CD8-positive, alpha-beta memory T cell (primary cell): ENCODE measurements around the gene MAGIX. TPM values are rescaled to one million over a fixed set of nuclear protein-coding genes. Genes with fewer than 3 reads are reported as not detected.

ENCODE experiments used
- CTCF ChIA-PET: fragments of 350-600 bp; sonication (Branson Sonifier 250); formaldehyde crosslinking; loops from one replicate; lab custom pipeline; 2021; ENCODE audit warnings: antibody characterized with exemption; lab: Charles Lee
- POLR2A ChIA-PET: fragments of 350-600 bp; sonication (Branson Sonifier 250); formaldehyde crosslinking; loops from one replicate; lab custom pipeline; 2021; ENCODE audit warnings: antibody characterized with exemption; lab: Charles Lee
- DNase-seq, 5 donors: peaks; one replicate each; pipeline versions ENCODE4 v3.0.0 to v3.0.0-alpha.2; 2020 to 2022; ENCODE audit warnings: mixed read lengths in 1 of 5
- H3K27ac ChIP-seq: one replicate; pipeline ENCODE4 v1.7.0; 2013; ENCODE audit warnings: low read depth, mild to moderate bottlenecking, low read length, moderate library complexity
- H3K27me3 ChIP-seq: 2 replicates; pipeline ENCODE4 v1.7.0; 2013; ENCODE audit warnings: low read length, mild to moderate bottlenecking; ENCODE audit not compliant: insufficient read depth, poor library complexity, severe bottlenecking
- H3K36me3 ChIP-seq: 2 replicates; pipeline ENCODE4 v1.7.0; 2013; ENCODE audit warnings: mild to moderate bottlenecking, low read length, moderate library complexity; ENCODE audit not compliant: insufficient read depth
- H3K4me1 ChIP-seq: 2 replicates; pipeline ENCODE4 v1.7.0; 2013; ENCODE audit warnings: mild to moderate bottlenecking, low read length, moderate library complexity; ENCODE audit not compliant: insufficient read depth
- H3K4me3 ChIP-seq: 2 replicates; pipeline ENCODE4 v1.7.0; 2013; ENCODE audit warnings: mild to moderate bottlenecking, low read length
- H3K9me3 ChIP-seq: 2 replicates; pipeline ENCODE4 v1.7.0; 2013; ENCODE audit warnings: mild to moderate bottlenecking, low read length
- H3K27ac Mint-ChIP-seq, 8 donors: one replicate each; pipeline ENCODE4 v1.8.0; 2020 to 2021; ENCODE audit warnings: mixed read lengths in 8 of 8, mild to moderate bottlenecking in 6 of 8, inconsistent platforms in 3 of 8, moderate library complexity in 3 of 8
- H3K27me3 Mint-ChIP-seq, 2 donors: one replicate each; pipeline ENCODE4 v1.8.0; 2020 to 2021; ENCODE audit warnings: mixed read lengths in 2 of 2, mild to moderate bottlenecking in 1 of 2, moderate library complexity in 1 of 2
- H3K36me3 Mint-ChIP-seq, 3 donors: one replicate each; pipeline ENCODE4 v1.8.0; 2020 to 2021; ENCODE audit warnings: mixed read lengths in 3 of 3, inconsistent platforms in 1 of 3, mild to moderate bottlenecking in 1 of 3
- H3K4me1 Mint-ChIP-seq, 3 donors: one replicate each; pipeline ENCODE4 v1.8.0; 2020 to 2021; ENCODE audit warnings: mixed read lengths in 3 of 3, inconsistent platforms in 1 of 3, mild to moderate bottlenecking in 1 of 3
- H3K4me3 Mint-ChIP-seq, 7 donors: one replicate each; pipeline ENCODE4 v1.8.0; 2020 to 2021; ENCODE audit warnings: mixed read lengths in 7 of 7, mild to moderate bottlenecking in 6 of 7, moderate library complexity in 4 of 7, inconsistent platforms in 2 of 7
- H3K9me3 Mint-ChIP-seq, 5 donors: one replicate each; pipeline ENCODE4 v1.8.0; 2020 to 2022; ENCODE audit warnings: mixed read lengths in 5 of 5, mild to moderate bottlenecking in 3 of 5, moderate library complexity in 2 of 5, inconsistent platforms in 1 of 5
- polyA plus RNA-seq: library from polyadenylated mRNA; unstranded; fragments of 300-500 nt; fragmentation: Illumina TruSeq; gene quantifications from one replicate; pipeline ENCODE4 v1.2.3, GENCODE V29; 2021
- total RNA-seq, 2 experiments: library from RNA; stranded (reverse); gene quantifications; one replicate each; pipeline ENCODE4 v1.2.3, GENCODE V29; 2021

Gene MAGIX
- total and polyA plus RNA-seq, 3 experiments from 2014 or later = 0.25 to 1.4 (median 1.4) TPM

- H3K27ac ChIP-seq = no peak overlapping the region
- H3K27ac Mint-ChIP-seq = peak overlapping the region in 1 of 8 donors; percentile 66
Observed at GRCh38 chrX:49204017-49204416, 41.5 kb downstream of the MAGIX start.

DNA sequence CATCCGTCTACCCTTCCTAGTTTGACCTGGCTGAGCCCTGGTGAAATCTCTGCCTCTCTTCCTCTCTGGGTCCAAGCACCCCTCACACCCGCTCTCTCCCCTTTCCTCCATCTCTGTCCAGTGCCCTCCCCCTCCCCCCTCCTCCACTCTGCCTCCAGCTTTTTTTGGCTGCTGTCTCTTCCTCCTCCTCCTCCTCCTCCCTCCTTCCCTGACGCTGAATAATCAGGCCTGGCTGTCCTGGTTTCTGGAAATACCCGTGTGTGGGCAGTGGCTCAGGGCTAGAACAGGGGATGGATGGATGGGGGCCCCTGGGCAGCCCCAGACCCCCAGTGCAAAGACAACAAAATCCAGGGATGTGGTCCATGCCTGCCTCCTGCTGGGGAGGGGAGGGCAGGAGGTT lies 42.2 kb downstream of the MAGIX start:
- Histone ChIP-seq H3K27ac (no peak overlapping the region), H3K36me3 (no peaks in the 10 kb centered on the region), H3K27me3 (no peaks in the 10 kb centered on the region), H3K4me1 (no peaks in the 10 kb centered on the region), H3K4me3 (no peak overlapping the region), H3K9me3 (no peaks in the 10 kb centered on the region)
- Mint-ChIP-seq H3K27me3 (peaks cover 0 to 5% of the 10 kb centered on the region in 2 donors), H3K4me1 (peaks cover 3 to 6% (median 3%) of the 10 kb centered on the region in 3 donors), H3K4me3 (no peak overlapping the region), H3K36me3 (no peaks in the 10 kb centered on the region), H3K9me3 (no peaks in the 10 kb centered on the region), H3K27ac (no peak overlapping the region)
- CTCF ChIA-PET = no interaction called here
- DNase-seq = no peak
- POLR2A ChIA-PET = no interaction called here

More at GRCh38 chrX:49204017-49204416, 41.5 kb downstream of the MAGIX start:
- no peaks in the 10 kb centered on the region for H3K36me3 ChIP-seq
- no peak overlapping the region for H3K4me3 ChIP-seq
- Mint-ChIP-seq H3K4me3 (no peak overlapping the region), H3K36me3 (no peaks in the 10 kb centered on the region), H3K27me3 (peaks cover 0 to 4% of the 10 kb centered on the region in 2 donors), H3K9me3 (no peaks in the 10 kb centered on the region), H3K4me1 (peaks cover 3 to 6% (median 3%) of the 10 kb centered on the region in 3 donors)
- no peaks in the 10 kb centered on the region for H3K27me3 ChIP-seq
- H3K4me1 ChIP-seq = no peaks in the 10 kb centered on the region
- DNase-seq = no peak
- H3K9me3 ChIP-seq = no peaks in the 10 kb centered on the region
- POLR2A ChIA-PET = no interaction called here
- CTCF ChIA-PET = no interaction called here

DNA sequence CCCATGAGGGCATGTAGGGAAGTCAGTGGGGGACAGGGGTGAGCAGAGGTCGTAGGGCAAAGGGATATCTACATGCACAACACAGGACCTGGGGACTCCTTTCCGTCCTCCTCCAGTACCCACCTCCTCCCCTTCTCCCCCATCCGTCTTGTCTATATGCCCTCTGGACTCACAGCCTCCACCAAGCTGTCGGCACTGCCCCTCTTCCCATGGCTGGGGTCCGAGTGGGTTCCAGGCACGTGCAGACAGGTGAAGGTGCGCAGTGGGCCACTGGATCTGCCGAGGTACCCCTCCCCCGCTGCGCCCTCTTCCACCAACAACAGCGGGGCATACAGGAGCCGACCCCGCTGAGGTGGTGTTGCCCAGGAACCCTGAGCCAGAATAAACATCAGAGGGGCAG lies 42.9 kb downstream of the MAGIX start:
- CTCF ChIA-PET = no interaction called here
- H3K36me3 Mint-ChIP-seq = no peaks in the 10 kb centered on the region
- Histone ChIP-seq H3K36me3 (no peaks in the 10 kb centered on the region), H3K27ac (no peak overlapping the region), H3K4me1 (no peaks in the 10 kb centered on the region), H3K9me3 (no peaks in the 10 kb centered on the region), H3K4me3 (no peak overlapping the region), H3K27me3 (no peaks in the 10 kb centered on the region)
- POLR2A ChIA-PET = no interaction called here
- H3K4me1 Mint-ChIP-seq = peaks cover 3 to 4% (median 3%) of the 10 kb centered on the region in 3 donors
- DNase-seq = no peak
- H3K9me3 Mint-ChIP-seq = no peaks in the 10 kb centered on the region
- H3K27me3 Mint-ChIP-seq = peaks cover 0 to 5% of the 10 kb centered on the region in 2 donors
- H3K27ac Mint-ChIP-seq = no peak overlapping the region
- no peak overlapping the region for H3K4me3 Mint-ChIP-seq

DNA sequence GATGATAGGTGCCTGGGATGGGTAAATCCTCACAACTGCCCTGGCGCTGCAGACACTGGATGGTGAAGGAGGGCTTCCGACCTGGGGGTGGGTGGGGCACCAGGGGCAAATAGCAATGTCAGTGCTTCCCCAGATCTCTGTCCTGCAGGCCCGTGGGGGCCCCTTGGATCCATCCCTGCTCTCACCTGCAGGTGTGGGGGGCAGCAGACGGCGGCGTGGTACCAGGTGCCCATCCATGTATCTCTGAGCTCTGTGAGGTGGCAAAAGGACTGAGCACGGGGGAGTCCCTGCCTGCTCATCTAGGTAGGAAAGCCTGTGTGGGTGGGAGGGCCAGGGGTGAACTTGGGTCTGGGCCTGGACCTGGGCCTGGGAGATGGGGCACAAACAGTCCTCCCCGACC lies 44.0 kb downstream of the MAGIX start:
- Histone ChIP-seq H3K9me3 (no peaks in the 10 kb centered on the region), H3K4me3 (no peak overlapping the region), H3K36me3 (no peaks in the 10 kb centered on the region), H3K27me3 (no peaks in the 10 kb centered on the region), H3K27ac (no peak overlapping the region), H3K4me1 (no peaks in the 10 kb centered on the region)
- no peak for DNase-seq
- Mint-ChIP-seq H3K4me3 (no peak overlapping the region), H3K27ac (no peak overlapping the region), H3K4me1 (no peaks in the 10 kb centered on the region), H3K36me3 (no peaks in the 10 kb centered on the region), H3K9me3 (no peaks in the 10 kb centered on the region), H3K27me3 (peaks cover 3 to 8% of the 10 kb centered on the region in 2 donors)
- POLR2A ChIA-PET = no interaction called here
- CTCF ChIA-PET = no interaction called here

DNA sequence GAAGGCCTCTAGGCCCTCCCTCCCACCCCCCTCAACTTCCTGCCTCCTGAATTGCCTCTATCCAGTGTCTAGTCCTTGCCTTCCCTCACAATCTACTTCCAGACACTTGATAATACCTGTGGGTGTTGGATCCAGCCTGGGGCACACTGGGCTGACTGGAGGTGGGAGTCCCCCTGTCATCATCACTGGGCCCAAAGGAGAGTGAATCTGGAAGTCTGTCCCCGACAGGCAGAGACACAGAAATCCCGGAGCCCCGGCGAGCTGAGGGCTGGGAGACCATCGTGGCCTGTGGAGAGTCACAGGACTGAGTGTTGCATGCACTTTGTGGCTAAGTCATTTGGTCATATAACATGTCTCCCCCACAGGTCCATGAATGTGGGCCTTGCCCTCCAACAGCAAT lies 45.8 kb downstream of the MAGIX start:
- H3K4me1 Mint-ChIP-seq = no peaks in the 10 kb centered on the region
- Histone ChIP-seq H3K4me3 (no peak overlapping the region), H3K36me3 (no peaks in the 10 kb centered on the region), H3K27ac (no peak overlapping the region), H3K27me3 (no peaks in the 10 kb centered on the region), H3K9me3 (no peaks in the 10 kb centered on the region), H3K4me1 (no peaks in the 10 kb centered on the region)
- no peak overlapping the region for H3K27ac Mint-ChIP-seq
- POLR2A ChIA-PET = no interaction called here
- peaks cover 3 to 8% of the 10 kb centered on the region in 2 donors for H3K27me3 Mint-ChIP-seq
- H3K4me3 Mint-ChIP-seq = no peak overlapping the region
- DNase-seq = no peak
- no peaks in the 10 kb centered on the region for H3K9me3 Mint-ChIP-seq
- CTCF ChIA-PET = interaction anchor here (1.2 kb wide), 1 partner anchor 16 kb away, joined by 3 read pairs; no protein-coding TSS in a partner anchor
- peaks cover 0 to 1% (median 0%) of the 10 kb centered on the region in 3 donors for H3K36me3 Mint-ChIP-seq

- Histone ChIP-seq H3K36me3 (no peaks in the 10 kb centered on the region), H3K4me1 (no peaks in the 10 kb centered on the region), H3K27me3 (no peaks in the 10 kb centered on the region), H3K27ac (no peak overlapping the region), H3K9me3 (no peaks in the 10 kb centered on the region), H3K4me3 (no peak overlapping the region)
- Mint-ChIP-seq H3K4me1 (no peaks in the 10 kb centered on the region), H3K4me3 (no peak overlapping the region), H3K27me3 (peaks cover 3 to 8% of the 10 kb centered on the region in 2 donors), H3K27ac (no peak overlapping the region), H3K9me3 (no peaks in the 10 kb centered on the region), H3K36me3 (peaks cover 0 to 2% (median 0%) of the 10 kb centered on the region in 3 donors)
- DNase-seq = no peak
- CTCF ChIA-PET = no interaction called here
- POLR2A ChIA-PET = no interaction called here
Observed at GRCh38 chrX:49209434-49210251, 47.1 kb downstream of the MAGIX start.

- no peaks in the 10 kb centered on the region for H3K4me1 Mint-ChIP-seq
- ChIA-PET POLR2A (no interaction called here), CTCF (no interaction called here)
- Histone ChIP-seq H3K27ac (no peak overlapping the region), H3K27me3 (no peaks in the 10 kb centered on the region), H3K9me3 (no peaks in the 10 kb centered on the region), H3K4me3 (no peak overlapping the region), H3K4me1 (no peaks in the 10 kb centered on the region), H3K36me3 (no peaks in the 10 kb centered on the region)
- H3K9me3 Mint-ChIP-seq = no peaks in the 10 kb centered on the region
- DNase-seq = no peak
- H3K4me3 Mint-ChIP-seq = no peak overlapping the region
- peaks cover 0 to 2% (median 0%) of the 10 kb centered on the region in 3 donors for H3K36me3 Mint-ChIP-seq
- H3K27ac Mint-ChIP-seq = no peak overlapping the region
- peaks cover 3 to 8% of the 10 kb centered on the region in 2 donors for H3K27me3 Mint-ChIP-seq
Observed at GRCh38 chrX:49210406-49210805, 47.8 kb downstream of the MAGIX start.

- ChIA-PET CTCF (no interaction called here), POLR2A (no interaction called here)
- no peak overlapping the region for H3K4me3 Mint-ChIP-seq
- no peaks in the 10 kb centered on the region for H3K4me1 Mint-ChIP-seq
- peaks cover 3 to 8% of the 10 kb centered on the region in 2 donors for H3K27me3 Mint-ChIP-seq
- no peaks in the 10 kb centered on the region for H3K9me3 Mint-ChIP-seq
- Histone ChIP-seq H3K27ac (no peak overlapping the region), H3K36me3 (no peaks in the 10 kb centered on the region), H3K4me3 (no peak overlapping the region), H3K27me3 (no peaks in the 10 kb centered on the region), H3K9me3 (no peaks in the 10 kb centered on the region), H3K4me1 (no peaks in the 10 kb centered on the region)
- H3K27ac Mint-ChIP-seq = no peak overlapping the region
- DNase-seq = no peak
- peaks cover 0 to 2% (median 0%) of the 10 kb centered on the region in 3 donors for H3K36me3 Mint-ChIP-seq
Observed at GRCh38 chrX:49211074-49211473, 48.5 kb downstream of the MAGIX start.
